ENCODE results near the gene AHDC1. TPM values are rescaled to one million over a fixed set of nuclear protein-coding genes. Genes with fewer than 3 reads are reported as not detected.
A peak's percentile ranks its signal among the peaks of the same experiment; 100 is the strongest.

AHDC1 gene
- total RNA-seq, 4 donors from 2014 or later, result 7.5 to 12.9 (median 8.2) TPM

DNA sequence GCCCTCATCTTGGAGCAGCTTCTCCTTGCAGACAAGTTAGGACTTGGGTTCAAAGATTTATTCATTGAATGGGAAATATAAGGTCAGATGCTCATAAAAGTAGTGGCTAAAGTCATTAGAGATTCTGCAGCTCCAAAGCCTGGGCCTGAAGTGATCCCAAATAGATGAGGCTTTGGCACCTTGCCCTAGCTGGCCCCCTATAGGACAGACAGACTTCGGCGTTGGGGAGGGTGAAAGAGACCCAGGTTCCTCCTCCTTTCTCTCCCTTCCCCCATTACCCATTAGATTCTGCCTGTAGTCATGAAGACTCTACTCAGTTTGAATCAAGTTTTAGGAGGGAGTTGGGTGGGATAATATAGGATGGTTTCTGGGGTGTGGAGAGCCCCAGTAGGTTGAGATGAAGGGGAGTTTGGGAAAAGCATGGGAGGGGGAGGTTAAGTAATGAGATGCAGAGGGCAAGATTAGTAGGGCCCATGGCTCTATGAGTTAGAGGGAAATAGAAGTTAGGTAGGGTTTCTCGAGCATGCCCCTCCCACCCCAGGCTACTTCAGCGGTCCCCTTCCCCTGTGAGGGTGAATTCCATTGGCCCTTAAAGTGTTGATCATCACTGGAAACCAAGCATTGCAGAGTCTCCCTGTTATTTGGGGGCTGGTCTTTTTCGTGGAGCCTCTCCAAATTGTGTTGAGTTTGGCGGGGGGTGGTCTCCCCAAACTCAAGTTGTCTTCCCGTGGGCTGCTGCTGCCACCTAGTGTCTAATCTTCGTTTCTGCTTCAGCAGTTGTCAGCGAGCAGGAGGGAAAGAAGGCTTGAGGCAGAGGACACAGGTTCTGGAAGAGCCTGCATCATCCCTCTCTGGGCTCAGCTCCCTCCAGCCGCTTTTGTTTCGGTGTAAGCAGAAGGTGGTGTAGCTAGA is 2.1 kb upstream of the AHDC1 start:
- TF ChIP-seq, protein P1, sequence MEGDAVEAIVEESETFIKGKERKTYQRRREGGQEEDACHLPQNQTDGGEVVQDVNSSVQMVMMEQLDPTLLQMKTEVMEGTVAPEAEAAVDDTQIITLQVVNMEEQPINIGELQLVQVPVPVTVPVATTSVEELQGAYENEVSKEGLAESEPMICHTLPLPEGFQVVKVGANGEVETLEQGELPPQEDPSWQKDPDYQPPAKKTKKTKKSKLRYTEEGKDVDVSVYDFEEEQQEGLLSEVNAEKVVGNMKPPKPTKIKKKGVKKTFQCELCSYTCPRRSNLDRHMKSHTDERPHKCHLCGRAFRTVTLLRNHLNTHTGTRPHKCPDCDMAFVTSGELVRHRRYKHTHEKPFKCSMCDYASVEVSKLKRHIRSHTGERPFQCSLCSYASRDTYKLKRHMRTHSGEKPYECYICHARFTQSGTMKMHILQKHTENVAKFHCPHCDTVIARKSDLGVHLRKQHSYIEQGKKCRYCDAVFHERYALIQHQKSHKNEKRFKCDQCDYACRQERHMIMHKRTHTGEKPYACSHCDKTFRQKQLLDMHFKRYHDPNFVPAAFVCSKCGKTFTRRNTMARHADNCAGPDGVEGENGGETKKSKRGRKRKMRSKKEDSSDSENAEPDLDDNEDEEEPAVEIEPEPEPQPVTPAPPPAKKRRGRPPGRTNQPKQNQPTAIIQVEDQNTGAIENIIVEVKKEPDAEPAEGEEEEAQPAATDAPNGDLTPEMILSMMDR (IDR thresholded peaks at IDR 0.05), result peak in 1 of 3 donors; percentile 12
- DNase-seq (ENCODE audit: low spot score) (no peak), ATAC-seq (ENCODE audit: low FRiP score) (no peak)

DNA sequence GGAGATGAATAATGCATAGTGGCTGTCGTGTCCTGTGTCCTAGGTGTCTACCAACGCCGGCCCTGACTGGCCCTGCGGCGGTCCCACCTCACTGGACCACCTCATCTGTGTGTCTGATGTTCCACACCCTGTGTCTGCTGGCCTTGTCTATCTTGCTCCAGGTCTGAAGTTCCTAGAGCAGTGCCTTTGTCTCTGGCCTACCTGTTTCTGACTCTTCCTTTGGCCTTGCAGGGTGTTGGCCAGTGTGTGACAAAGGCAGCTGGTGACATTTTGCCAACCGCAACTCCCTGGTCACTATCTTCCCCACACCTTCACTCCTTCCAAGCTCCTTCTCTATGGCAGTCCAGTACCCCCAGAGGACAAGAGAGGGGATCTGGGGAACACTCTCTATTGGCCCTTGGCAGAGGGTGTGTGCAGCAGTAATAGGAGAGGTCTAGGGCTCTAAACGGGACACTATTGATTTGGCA is 1.4 kb upstream of the AHDC1 start:
- DNase-seq (ENCODE audit: low spot score) (no peak), ATAC-seq (ENCODE audit: low FRiP score) (no peak)
- TF ChIP-seq, protein P1 (IDR thresholded peaks at IDR 0.05), result no peak

DNA sequence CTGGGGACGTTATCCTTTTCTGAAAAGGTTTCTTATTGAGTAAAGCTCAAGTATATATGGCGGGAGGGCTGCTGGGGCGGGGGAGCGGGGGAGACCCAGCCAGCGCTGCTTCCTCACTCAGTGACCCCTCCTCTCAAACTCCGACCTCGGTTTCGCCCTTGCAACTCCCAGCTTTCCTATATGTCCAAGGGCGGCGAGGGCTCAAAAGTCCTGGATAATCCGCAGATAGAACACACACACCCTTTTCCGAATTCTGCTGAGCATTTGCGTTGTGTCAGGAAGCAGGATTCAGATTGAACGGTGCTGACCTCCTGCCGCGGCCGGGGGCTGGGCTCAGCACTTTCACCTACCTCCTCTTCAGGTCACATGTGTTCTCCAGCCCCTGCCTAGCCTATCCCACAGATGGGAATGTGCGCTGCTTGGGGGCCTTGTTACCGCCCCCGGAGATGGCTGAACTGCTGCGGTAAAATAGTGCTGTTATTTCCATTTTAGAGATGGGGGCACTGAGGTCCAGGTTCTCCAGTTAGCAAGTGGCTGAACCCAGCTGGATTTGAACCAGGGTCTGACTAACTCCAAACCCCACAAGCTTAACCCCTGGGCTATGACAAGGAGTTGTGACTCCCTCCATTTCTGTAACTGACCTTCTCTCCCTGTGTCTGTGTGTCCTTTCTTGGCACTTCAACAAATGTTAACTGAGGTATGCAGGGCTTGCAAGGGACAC is 795 bp upstream of the AHDC1 start:
- TF ChIP-seq, protein P1 (IDR thresholded peaks at IDR 0.05), result no peak
- ATAC-seq (ENCODE audit: low FRiP score) (no peak), DNase-seq (ENCODE audit: low spot score) (no peak)

DNA sequence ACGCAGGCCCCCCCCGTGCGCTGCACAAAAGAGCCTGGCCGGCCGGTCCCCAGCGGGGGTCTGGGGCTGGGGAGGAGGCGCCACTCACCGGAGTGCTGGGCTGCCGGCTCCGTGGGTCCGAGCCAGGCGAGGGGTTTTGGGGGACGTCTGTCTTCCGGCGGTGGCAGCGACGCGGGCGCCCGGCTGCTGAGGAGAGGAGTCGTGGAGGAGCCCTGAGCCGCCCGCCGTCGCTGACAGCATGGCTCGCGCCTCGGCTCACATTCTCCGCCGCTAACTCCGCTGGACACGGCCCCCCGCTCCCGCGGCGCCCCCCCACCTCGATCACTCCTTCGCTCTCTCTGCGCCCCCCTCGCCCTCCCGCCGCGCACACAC is 649 bp downstream of the AHDC1 start:
- no peak for ATAC-seq (ENCODE audit: low FRiP score)
- TF ChIP-seq, protein P1 (IDR thresholded peaks at IDR 0.05), result no peak
- DNase-seq (ENCODE audit: low spot score), result no peak

DNA sequence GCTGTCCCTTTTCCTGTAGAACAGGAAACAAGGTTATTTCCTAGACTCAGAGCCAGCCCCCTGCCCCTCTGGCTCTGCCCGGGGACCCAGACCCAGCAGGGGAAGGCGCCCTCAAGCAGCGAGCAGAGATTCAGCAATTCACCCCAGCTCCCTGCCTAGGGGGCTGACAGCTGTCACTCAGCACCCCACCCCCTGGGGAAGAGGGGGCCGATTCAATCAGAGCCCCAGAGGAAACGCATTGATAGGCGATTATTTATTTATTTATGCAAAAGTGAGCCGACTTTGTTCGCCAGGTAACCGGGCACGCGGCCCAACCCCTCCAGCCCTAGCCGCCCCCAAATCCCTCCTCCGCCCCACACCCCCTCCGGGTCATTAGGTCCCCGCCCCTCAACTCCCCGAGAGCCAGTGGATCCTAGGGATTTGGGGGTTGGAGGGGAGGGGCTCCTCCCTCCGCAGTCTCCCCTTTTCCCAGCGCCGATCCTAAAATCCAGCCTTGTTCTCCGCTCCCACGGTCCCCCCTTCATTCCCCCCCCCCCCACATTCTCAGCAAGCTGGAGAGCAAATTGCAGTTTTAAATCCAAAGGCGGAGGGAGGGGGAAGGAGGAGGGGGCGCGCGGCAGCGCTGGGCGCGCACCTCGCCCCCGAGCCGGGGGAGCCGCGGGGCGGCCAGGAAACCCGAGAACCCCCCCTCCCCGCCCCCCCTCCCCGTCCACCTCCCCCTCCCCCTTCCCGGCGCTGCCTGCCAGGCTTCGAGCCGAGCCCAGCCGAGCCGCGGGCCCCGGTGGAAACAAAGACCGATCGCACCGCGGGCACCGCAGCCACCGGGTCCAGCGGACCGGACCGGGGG is 1.3 kb downstream of the AHDC1 start:
- TF ChIP-seq, protein P1 (IDR thresholded peaks at IDR 0.05), result no peak
- DNase-seq (ENCODE audit: low spot score), result no peak
- ATAC-seq (ENCODE audit: low FRiP score), result no peak

DNA sequence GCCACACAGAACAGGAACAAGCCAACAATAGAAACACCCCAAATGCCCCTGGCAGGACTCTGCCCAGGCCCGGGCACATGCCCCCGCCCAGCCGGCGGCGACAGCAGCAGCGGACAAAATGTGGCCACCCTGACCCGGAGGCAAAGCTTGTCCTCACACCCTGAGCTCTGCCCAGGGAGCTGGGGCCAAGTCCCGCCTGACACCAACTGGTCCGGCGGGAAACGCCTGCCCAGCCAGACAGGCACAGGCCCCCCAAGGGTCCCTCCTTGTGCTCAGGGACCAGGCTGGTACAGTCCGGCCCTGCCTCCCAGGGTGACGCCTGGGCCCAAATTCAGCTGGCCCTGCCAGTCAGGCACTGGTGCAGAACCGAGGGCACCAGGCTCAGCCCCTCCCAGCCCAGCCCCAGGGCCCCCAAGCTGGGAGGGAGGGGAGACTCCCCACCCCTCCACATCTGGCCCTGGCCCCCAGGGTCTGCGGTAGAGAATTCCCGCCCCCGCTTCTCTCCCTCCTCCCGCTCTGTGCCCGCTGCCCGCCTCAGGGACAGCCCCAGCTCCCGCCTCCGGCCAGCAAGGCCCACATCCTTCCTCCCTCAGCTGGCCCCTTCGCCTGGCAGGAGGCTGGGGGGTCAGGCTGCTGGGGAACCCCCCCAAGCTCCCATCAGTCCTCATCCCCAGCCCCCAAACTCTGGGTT is 2.0 kb downstream of the AHDC1 start:
- ATAC-seq (ENCODE audit: low FRiP score), result no peak
- TF ChIP-seq, protein P1 (IDR thresholded peaks at IDR 0.05), result no peak
- DNase-seq (ENCODE audit: low spot score), result no peak
